GM12801 (cell line): ENCODE measurements around the gene GPR3.

Experiments used
- CTCF ChIP-seq: IDR thresholded peaks from one replicate; pipeline ENCODE4 v1.5.1; 2011; ENCODE audit warnings: control low read depth; ENCODE audit not compliant: insufficient read length; ENCODE audit errors: extremely low read depth

Gene GPR3

GRCh38 chr1:27409669-27410068 is 17.2 kb downstream of the GPR3 start:
- TF ChIP-seq CTCF, result no peak

GRCh38 chr1:27410709-27411108 is 18.3 kb downstream of the GPR3 start:
- TF ChIP-seq CTCF, result no peak

- TF ChIP-seq CTCF, result no peak
Observed at GRCh38 chr1:27412502-27412901, 20.1 kb downstream of the GPR3 start.

GRCh38 chr1:27413004-27413403 is 20.6 kb downstream of the GPR3 start:
- TF ChIP-seq CTCF, result no peak

GRCh38 chr1:27414091-27414490 is 21.7 kb downstream of the GPR3 start:
- no peak for TF ChIP-seq CTCF

- TF ChIP-seq CTCF, result no peak
Observed at GRCh38 chr1:27416387-27417111, 24.1 kb downstream of the GPR3 start.

GRCh38 chr1:27417713-27418112 is 25.3 kb downstream of the GPR3 start:
- TF ChIP-seq CTCF, result no peak
